OCI-LY7 (cell line): ENCODE results near the gene MRC2. TPM values are rescaled to one million over a fixed set of nuclear protein-coding genes. Genes with fewer than 3 reads are reported as not detected.

ENCODE experiments used
- BruUV-seq: library from RNA; stranded (reverse); fragments of 400-500 nt; replicated peaks from 2 replicates; lab custom pipeline; 2021; lab: Mats Ljungman, UMichigan
- CTCF ChIA-PET: fragments of 300-600 bp; sonication (Branson Sonifier 250); formaldehyde crosslinking; loops from one replicate; lab custom pipeline; 2022; ENCODE audit warnings: antibody characterized with exemption; ENCODE audit not compliant: unreplicated experiment; lab: Charles Lee
- POLR2A ChIA-PET: fragments of 300-600 bp; sonication (Branson Sonifier 250); formaldehyde crosslinking; loops from one replicate; lab custom pipeline; 2022; ENCODE audit warnings: antibody characterized with exemption; lab: Charles Lee
- DNase-seq: peaks from one replicate; pipeline ENCODE4 v3.0.0-alpha.2; 2015; ENCODE audit warnings: low spot score
- H2AFZ ChIP-seq: fragments of 200-600 bp; sonication (generic), shearing (Covaris generic); 2 replicates; pipeline ENCODE4 v1.6.1; 2014; ENCODE audit warnings: mild to moderate bottlenecking, antibody characterized with exemption, low read length, moderate library complexity
- H3K27ac ChIP-seq: fragments of 200-600 bp; sonication (generic); 2 replicates; pipeline ENCODE4 v1.5.1; 2014; ENCODE audit warnings: mixed run types, low read depth, mild to moderate bottlenecking, moderate library complexity, low read length, inconsistent platforms; ENCODE audit not compliant: poor library complexity, severe bottlenecking
- H3K36me3 ChIP-seq: fragments of 200-600 bp; sonication (generic); 2 replicates; pipeline ENCODE4 v1.6.1; 2014; ENCODE audit warnings: mild to moderate bottlenecking, antibody characterized with exemption, low read length, moderate library complexity, mixed read lengths; ENCODE audit not compliant: insufficient read depth
- H3K4me1 ChIP-seq: fragments of 200-600 bp; sonication (generic); 2 replicates; pipeline ENCODE4 v1.5.1; 2014; ENCODE audit warnings: mild to moderate bottlenecking, low read length; ENCODE audit not compliant: insufficient read depth, poor library complexity, severe bottlenecking
- H3K4me2 ChIP-seq: fragments of 200-600 bp; sonication (generic); 2 replicates; pipeline ENCODE4 v1.6.1; 2014; ENCODE audit warnings: mild to moderate bottlenecking, low read length
- H3K4me3 ChIP-seq: fragments of 200-600 bp; sonication (generic); 2 replicates; pipeline ENCODE4 v1.5.1; 2014; ENCODE audit warnings: mild to moderate bottlenecking, low read depth, low read length; ENCODE audit not compliant: poor library complexity, severe bottlenecking
- H3K79me2 ChIP-seq: fragments of 200-600 bp; sonication (generic); 2 replicates; pipeline ENCODE4 v1.6.1; 2016; ENCODE audit warnings: low read depth, mild to moderate bottlenecking, low read length, moderate library complexity, mixed read lengths; ENCODE audit not compliant: insufficient read depth
- H3K9me2 ChIP-seq: fragments of 200-600 bp; sonication (generic); 2 replicates; pipeline ENCODE4 v1.6.1; 2016; ENCODE audit warnings: mild to moderate bottlenecking, low read length, mixed read lengths; ENCODE audit not compliant: insufficient read depth
- H3K9me3 ChIP-seq: fragments of 200-600 bp; sonication (generic); 2 replicates; pipeline ENCODE4 v1.6.1; 2014; ENCODE audit warnings: mild to moderate bottlenecking, mixed run types, low read length, mixed read lengths
- H4K20me1 ChIP-seq: fragments of 200-600 bp; sonication (generic); 2 replicates; pipeline ENCODE4 v1.6.1; 2014; ENCODE audit warnings: mild to moderate bottlenecking, antibody characterized with exemption, low read length, moderate library complexity, mixed read lengths; ENCODE audit not compliant: insufficient read depth
- EZH2phosphoT487 ChIP-seq: fragments of 200-600 bp; sonication (generic); IDR thresholded peaks from 2 replicates; pipeline ENCODE4 v1.6.1; 2018; ENCODE audit warnings: low read depth, borderline replicate concordance, mild to moderate bottlenecking, mixed run types, antibody characterized with exemption, low read length, moderate library complexity, mixed read lengths
- intact Hi-C: fragments of 100-400 bp; cut with micrococcal nuclease; formaldehyde crosslinking; loops from one replicate; pipeline ENCODE4 v1.10.0; 2022; ENCODE audit not compliant: unreplicated experiment
- total RNA-seq, 2 experiments: library from RNA; depleted of rRNA in 1 of 2; stranded (reverse); fragments of >200 nt in 1 of 2; shearing (Covaris generic) in 1 of 2; gene quantifications; 2 replicates each; pipeline ENCODE4 v1.2.3, GENCODE V29; 2014 to 2022
- TF ChIP-seq, protein P1 (sequence below): fragments of 200-600 bp; sonication (generic); conservative IDR thresholded peaks from 2 replicates; pipeline ENCODE4 v1.5.1; 2014; ENCODE audit warnings: mild to moderate bottlenecking, antibody characterized with exemption, low read length, moderate library complexity, mixed read lengths

Gene MRC2
- total RNA-seq, 2 experiments from 2014 or later = 0.19 to 0.27 TPM

DNA sequence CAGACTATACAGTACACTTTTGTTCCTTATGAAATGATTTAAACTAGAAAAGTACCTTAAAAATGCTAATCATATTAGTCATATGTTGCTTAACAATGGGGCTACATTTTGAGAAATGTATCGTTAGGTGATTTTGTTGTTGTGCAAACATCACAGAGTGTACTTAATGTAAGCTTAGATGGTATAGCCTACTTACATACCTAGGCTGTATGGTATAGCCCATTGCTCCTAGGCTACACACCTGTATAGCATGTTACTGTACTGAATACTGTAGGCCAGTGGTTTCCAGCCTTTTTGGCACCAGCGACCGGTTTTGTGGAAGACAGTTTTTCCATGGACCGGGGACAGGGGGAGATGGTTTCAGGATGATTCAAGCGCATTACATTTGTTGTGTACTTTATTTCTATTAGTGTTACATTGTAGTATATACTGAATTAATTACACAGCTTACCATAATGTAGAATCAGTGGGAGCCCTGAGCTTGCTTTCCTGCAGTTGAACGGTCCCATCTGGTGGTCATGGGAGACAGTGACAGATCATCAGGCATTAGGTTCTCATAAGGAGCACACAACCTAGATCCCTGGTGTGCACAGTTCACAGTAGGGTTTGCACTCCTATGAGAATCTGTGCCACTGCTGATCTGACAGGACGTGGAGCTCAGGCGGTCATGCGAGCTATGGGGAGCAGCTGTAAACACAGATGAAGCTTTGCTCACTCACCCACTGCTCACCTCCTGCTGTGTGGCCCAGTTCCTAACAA is 35.0 kb upstream of the MRC2 start:
- BruUV-seq = no TSS peak
- no peak for DNase-seq
- Histone ChIP-seq H3K9me3 (no peaks in the 10 kb centered on the region), H3K4me3 (no peak overlapping the region), H3K4me1 (no peaks in the 10 kb centered on the region), H3K27ac (no peak overlapping the region), H3K9me2 (no peaks in the 10 kb centered on the region), H4K20me1 (no peaks in the 10 kb centered on the region), H2AFZ (no peak overlapping the region), H3K4me2 (no peak overlapping the region), H3K36me3 (peaks cover 70% of the 10 kb centered on the region), H3K79me2 (no peaks in the 10 kb centered on the region)
- TF ChIP-seq, protein P1, sequence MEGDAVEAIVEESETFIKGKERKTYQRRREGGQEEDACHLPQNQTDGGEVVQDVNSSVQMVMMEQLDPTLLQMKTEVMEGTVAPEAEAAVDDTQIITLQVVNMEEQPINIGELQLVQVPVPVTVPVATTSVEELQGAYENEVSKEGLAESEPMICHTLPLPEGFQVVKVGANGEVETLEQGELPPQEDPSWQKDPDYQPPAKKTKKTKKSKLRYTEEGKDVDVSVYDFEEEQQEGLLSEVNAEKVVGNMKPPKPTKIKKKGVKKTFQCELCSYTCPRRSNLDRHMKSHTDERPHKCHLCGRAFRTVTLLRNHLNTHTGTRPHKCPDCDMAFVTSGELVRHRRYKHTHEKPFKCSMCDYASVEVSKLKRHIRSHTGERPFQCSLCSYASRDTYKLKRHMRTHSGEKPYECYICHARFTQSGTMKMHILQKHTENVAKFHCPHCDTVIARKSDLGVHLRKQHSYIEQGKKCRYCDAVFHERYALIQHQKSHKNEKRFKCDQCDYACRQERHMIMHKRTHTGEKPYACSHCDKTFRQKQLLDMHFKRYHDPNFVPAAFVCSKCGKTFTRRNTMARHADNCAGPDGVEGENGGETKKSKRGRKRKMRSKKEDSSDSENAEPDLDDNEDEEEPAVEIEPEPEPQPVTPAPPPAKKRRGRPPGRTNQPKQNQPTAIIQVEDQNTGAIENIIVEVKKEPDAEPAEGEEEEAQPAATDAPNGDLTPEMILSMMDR = no peak
- POLR2A ChIA-PET = interaction anchor here (1.0 to 1.4 kb wide), 2 partner anchors 11 to 12 kb away, joined by 3 to 5 read pairs; no protein-coding TSS in a partner anchor
- CTCF ChIA-PET = no interaction called here
- intact Hi-C loops = no loop called here

DNA sequence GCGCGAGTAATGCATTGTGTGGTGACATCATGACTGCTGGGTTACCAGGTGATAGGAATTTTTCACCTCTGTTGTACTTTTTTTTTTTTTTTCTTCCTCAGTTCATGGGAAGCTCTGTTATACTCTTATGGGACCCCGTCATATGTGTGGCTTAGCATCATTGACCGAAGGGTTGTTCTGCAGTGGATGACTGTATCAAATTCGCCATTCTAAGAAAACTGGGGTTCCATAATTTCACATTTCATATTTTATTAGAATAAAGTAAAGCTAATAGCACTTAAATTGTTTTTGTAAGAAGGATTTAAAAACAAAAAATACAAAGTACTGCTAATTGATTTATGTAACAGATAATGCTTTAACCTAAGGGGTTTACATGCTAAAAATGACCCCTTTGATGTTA is 32.0 kb upstream of the MRC2 start:
- Histone ChIP-seq H3K4me2 (no peak overlapping the region), H3K9me3 (no peaks in the 10 kb centered on the region), H3K4me3 (no peak overlapping the region), H2AFZ (no peak overlapping the region), H3K27ac (no peak overlapping the region), H4K20me1 (no peaks in the 10 kb centered on the region), H3K9me2 (no peaks in the 10 kb centered on the region), H3K36me3 (peaks cover 80% of the 10 kb centered on the region), H3K79me2 (no peaks in the 10 kb centered on the region), H3K4me1 (no peaks in the 10 kb centered on the region)
- POLR2A ChIA-PET = interaction anchor here (0.6 to 0.8 kb wide), 2 partner anchors 38 to 171 kb away, joined by 3 read pairs; no protein-coding TSS in a partner anchor
- no peak for DNase-seq
- BruUV-seq = no TSS peak
- intact Hi-C loops = no loop called here
- no peak for TF ChIP-seq EZH2phosphoT487
- CTCF ChIA-PET = no interaction called here

DNA sequence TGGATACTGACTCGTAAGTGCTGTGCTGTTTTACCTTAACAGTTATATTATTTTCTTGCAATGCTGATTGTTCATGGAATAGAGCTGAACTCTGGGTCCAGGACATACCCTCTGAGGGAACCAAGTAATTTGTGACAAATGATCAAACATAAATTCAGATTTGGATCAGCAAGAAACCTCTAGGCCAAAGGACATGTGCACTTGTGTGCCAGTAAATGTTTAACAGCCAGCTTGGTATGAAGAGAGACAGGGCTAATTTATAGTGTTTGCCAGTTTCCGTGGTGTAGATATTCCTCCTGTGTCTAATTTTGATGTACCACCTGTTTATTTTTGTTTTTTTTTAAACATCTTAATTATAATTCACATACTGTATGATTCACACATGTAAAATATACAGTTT is 30.8 kb upstream of the MRC2 start:
- H3K4me1 ChIP-seq = no peaks in the 10 kb centered on the region
- H3K79me2 ChIP-seq = no peaks in the 10 kb centered on the region
- ChIA-PET POLR2A (interaction anchor here (1.4 kb wide), 1 partner anchor 17 kb away, joined by 4 read pairs; no protein-coding TSS in a partner anchor), CTCF (interaction anchor here (0.6 kb wide), 1 partner anchor 616 kb away, joined by 3 read pairs; no protein-coding TSS in a partner anchor)
- TSS peak; percentile 21 for BruUV-seq
- TF ChIP-seq EZH2phosphoT487 = no peak
- TF ChIP-seq, protein P1 = no peak
- no peak for DNase-seq
- no peaks in the 10 kb centered on the region for H3K9me2 ChIP-seq
- no peak overlapping the region for H2AFZ ChIP-seq
- intact Hi-C loops = no loop called here
- no peak overlapping the region for H3K4me2 ChIP-seq
- H3K4me3 ChIP-seq = no peak overlapping the region
- no peaks in the 10 kb centered on the region for H4K20me1 ChIP-seq
- no peaks in the 10 kb centered on the region for H3K9me3 ChIP-seq
- H3K27ac ChIP-seq = no peak overlapping the region
- peaks cover 92% of the 10 kb centered on the region for H3K36me3 ChIP-seq
